H1 (cell line): ENCODE results near the gene EAPP. TPM values are rescaled to one million over a fixed set of nuclear protein-coding genes. Genes with fewer than 3 reads are reported as not detected.
"Not testable (repeated sequence)": the region's sequence is repeated elsewhere in the genome, so short reads cannot be mapped to it uniquely, and the experiment has no call there.

Experiments
- CTCF ChIA-PET: fragments of 300-600 bp; sonication (Branson Sonifier 250); formaldehyde crosslinking; loops from one replicate; lab custom pipeline; 2021; ENCODE audit not compliant: partially characterized antibody; lab: Charles Lee
- POLR2A ChIA-PET: fragments of 300-600 bp; sonication (Branson Sonifier 250); formaldehyde crosslinking; loops from one replicate; lab custom pipeline; 2021; ENCODE audit warnings: inconsistent platforms; ENCODE audit not compliant: partially characterized antibody; lab: Charles Lee
- DNase-seq, 2 experiments: peaks; one replicate each; pipeline versions ENCODE4 v3.0.0 to v3.0.0-alpha.2; 2010 to 2022; ENCODE audit warnings: low spot score in 2 of 2, low read depth in 1 of 2, mixed read lengths in 1 of 2
- FAIRE-seq: peaks from 2 replicates; lab custom pipeline; 2011; peaks lifted over from hg19 to GRCh38; lab: Jason Lieb, UNC
- H2AFZ ChIP-seq: 2 replicates; pipeline ENCODE4 v1.8.1; 2012; ENCODE audit warnings: low read length, inconsistent platforms
- H2AK5ac ChIP-seq: 2 replicates; pipeline ENCODE4 v1.6.1; 2013; ENCODE audit warnings: low read depth, low read length
- H2BK120ac ChIP-seq: replicated peaks from 2 replicates; pipeline ENCODE3; 2013; ENCODE audit warnings: low read depth, low read length, inconsistent platforms
- H2BK12ac ChIP-seq: 2 replicates; pipeline ENCODE4 v1.6.1; 2013; ENCODE audit warnings: low read depth, low read length
- H2BK15ac ChIP-seq: 2 replicates; pipeline ENCODE4 v1.6.1; 2013; ENCODE audit warnings: low read length
- H2BK20ac ChIP-seq: 2 replicates; pipeline ENCODE4 v1.6.1; 2013; ENCODE audit warnings: low read length
- H2BK5ac ChIP-seq: 2 replicates; pipeline ENCODE4 v1.6.1; 2013; ENCODE audit warnings: low read depth, low read length
- H3K14ac ChIP-seq: 2 replicates; pipeline ENCODE4 v1.6.1; 2013; ENCODE audit warnings: inconsistent platforms; ENCODE audit not compliant: insufficient read length
- H3K18ac ChIP-seq: 2 replicates; pipeline ENCODE4 v1.6.1; 2013; ENCODE audit warnings: low read length; ENCODE audit errors: extremely low read depth
- H3K23ac ChIP-seq: 2 replicates; pipeline ENCODE4 v1.6.1; 2013; ENCODE audit warnings: inconsistent platforms; ENCODE audit not compliant: insufficient read length
- H3K23me2 ChIP-seq: 2 replicates; pipeline ENCODE4 v1.6.1; 2013; ENCODE audit warnings: low read depth, low read length
- H3K27ac ChIP-seq: 2 replicates; pipeline ENCODE4 v1.6.1; 2011; ENCODE audit warnings: low read depth, low read length, inconsistent platforms
- H3K27me3 ChIP-seq, 4 experiments: replicated peaks in 1 of 4; 1 replicate in 1 of 4; 2 replicates in 3 of 4; pipeline versions ENCODE4 v1.6.1 to v1.8.1; 2011 to 2013; ENCODE audit warnings: low read length in 3 of 4, mild to moderate bottlenecking in 3 of 4, inconsistent platforms in 2 of 4, mixed read lengths in 2 of 4, moderate library complexity in 1 of 4; ENCODE audit not compliant: control insufficient read depth in 3 of 4, insufficient read depth in 3 of 4; ENCODE audit errors: extremely low read depth in 1 of 4
- H3K36me3 ChIP-seq, 4 experiments: 2 replicates each; pipeline versions ENCODE4 v1.6.1 to v1.8.1; 2011 to 2013; ENCODE audit warnings: mild to moderate bottlenecking in 4 of 4, low read length in 3 of 4, moderate library complexity in 2 of 4, control low read depth in 1 of 4, inconsistent platforms in 1 of 4; ENCODE audit not compliant: insufficient read depth in 4 of 4, control insufficient read depth in 2 of 4
- H3K4ac ChIP-seq: replicated peaks from 2 replicates; pipeline ENCODE3; 2013; ENCODE audit warnings: low read length, low read depth, mixed read lengths, inconsistent platforms; ENCODE audit not compliant: insufficient read length
- H3K4me1 ChIP-seq, 4 experiments: replicated peaks in 1 of 4; 1 replicate in 1 of 4; 2 replicates in 3 of 4; pipeline versions ENCODE4 v1.6.1 to v1.8.1; 2011 to 2013; ENCODE audit warnings: low read length in 3 of 4, inconsistent platforms in 2 of 4, mixed read lengths in 1 of 4; ENCODE audit not compliant: insufficient read depth in 4 of 4, control insufficient read depth in 3 of 4
- H3K4me2 ChIP-seq, 2 experiments: 2 replicates each; pipeline versions ENCODE4 v1.6.1 to v1.8.1; 2011 to 2013; ENCODE audit warnings: low read depth in 2 of 2, low read length in 2 of 2, control low read depth in 1 of 2, inconsistent platforms in 1 of 2, mild to moderate bottlenecking in 1 of 2; ENCODE audit not compliant: insufficient read depth in 1 of 2
- H3K4me3 ChIP-seq, 4 experiments: fragments of 200-600, 300-600 bp in 1 of 4; sonication (generic), shearing (Covaris generic), sonication (Bioruptor Twin) in 1 of 4; 2 replicates each; pipeline versions ENCODE4 v1.5.1 to v1.8.1; 2011 to 2016; ENCODE audit warnings: low read length in 4 of 4, low read depth in 3 of 4, control low read depth in 2 of 4, inconsistent platforms in 2 of 4, mild to moderate bottlenecking in 2 of 4, mixed read lengths in 1 of 4, moderate library complexity in 1 of 4; ENCODE audit not compliant: insufficient read depth in 2 of 4; ENCODE audit errors: extremely low read depth in 1 of 4
- H3K56ac ChIP-seq: replicated peaks from 2 replicates; pipeline ENCODE3; 2013; ENCODE audit warnings: low read depth, mild to moderate bottlenecking, mixed read lengths, low read length, inconsistent platforms; ENCODE audit not compliant: insufficient read length
- H3K79me1 ChIP-seq: 2 replicates; pipeline ENCODE4 v1.6.1; 2013; ENCODE audit warnings: low read depth, low read length, control low read depth
- H3K79me2 ChIP-seq, 2 experiments: 2 replicates each; pipeline versions ENCODE4 v1.6.1 to v1.8.1; 2012 to 2013; ENCODE audit warnings: low read length in 2 of 2, mild to moderate bottlenecking in 2 of 2, inconsistent platforms in 1 of 2; ENCODE audit not compliant: insufficient read depth in 2 of 2, control insufficient read depth in 1 of 2
- H3K9ac ChIP-seq, 4 experiments: replicated peaks in 1 of 4; 1 replicate in 1 of 4; 2 replicates in 3 of 4; pipeline versions ENCODE4 v1.6.1 to v1.8.1; 2011 to 2013; ENCODE audit warnings: low read depth in 3 of 4, low read length in 3 of 4, control low read depth in 2 of 4, mild to moderate bottlenecking in 2 of 4, moderate library complexity in 2 of 4, inconsistent platforms in 1 of 4; ENCODE audit errors: extremely low read depth in 1 of 4
- H3K9me3 ChIP-seq, 2 experiments: 2 replicates each; pipeline versions ENCODE4 v1.6.1 to v1.8.1; 2012 to 2013; ENCODE audit warnings: mild to moderate bottlenecking in 2 of 2, moderate library complexity in 2 of 2, control low read depth in 1 of 2, inconsistent platforms in 1 of 2, low read depth in 1 of 2, low read length in 1 of 2, mixed read lengths in 1 of 2; ENCODE audit not compliant: insufficient read depth in 2 of 2
- H4K20me1 ChIP-seq, 2 experiments: replicated peaks in 1 of 2; 2 replicates each; pipeline versions ENCODE3 to v1.8.1; 2011 to 2013; ENCODE audit warnings: inconsistent platforms in 2 of 2, low read length in 2 of 2, mild to moderate bottlenecking in 1 of 2; ENCODE audit not compliant: insufficient read depth in 2 of 2, control insufficient read depth in 1 of 2
- H4K5ac ChIP-seq: 2 replicates; pipeline ENCODE4 v1.6.1; 2013; ENCODE audit warnings: low read length, low read depth, mixed read lengths, inconsistent platforms; ENCODE audit not compliant: insufficient read length
- H4K8ac ChIP-seq: 2 replicates; pipeline ENCODE4 v1.8.0; 2013; ENCODE audit warnings: mild to moderate bottlenecking, moderate library complexity, low read length, inconsistent platforms; ENCODE audit not compliant: insufficient read depth; ENCODE audit errors: extremely low read depth
- H4K91ac ChIP-seq: replicated peaks from 2 replicates; pipeline ENCODE3; 2013; ENCODE audit warnings: low read length, mixed read lengths, inconsistent platforms; ENCODE audit not compliant: insufficient read length
- JUN ChIP-seq: IDR thresholded peaks from 2 replicates; pipeline ENCODE4 v1.6.1; 2011; ENCODE audit warnings: low read depth, mild to moderate bottlenecking, improper control_type of control experiment, low read length
- WGBS, 2 experiments: shearing (Covaris generic) in 1 of 2; methylation state at CpG; one replicate each; pipeline versions ENCODE4 v1.1.6 to v1.1.7; 2013 to 2015; ENCODE audit warnings: low lambda C conversion rate in 2 of 2, mixed read lengths in 2 of 2, inconsistent platforms in 1 of 2, low coverage in 1 of 2, missing lambda C conversion rate in 1 of 2; ENCODE audit not compliant: insufficient replicate concordance in 2 of 2, insufficient coverage in 1 of 2, insufficient read length in 1 of 2; ENCODE audit errors: extremely low coverage in 1 of 2, missing lambda C conversion rate in 1 of 2; 5-methylcytosine and 5-hydroxymethylcytosine counted together
- polyA plus RNA-seq, 7 experiments: library from polyadenylated mRNA; depleted of rRNA in 3 of 7; stranded (reverse) in 5 of 7; unstranded in 2 of 7; fragments of >200 nt in 5 of 7; fragments of 200-250 nt in 2 of 7; gene quantifications; 1 replicate in 5 of 7; 2 replicates in 1 of 7; 4 replicates in 1 of 7; pipeline versions ENCODE4 v1.2.1 to v1.2.3, GENCODE V29; 2011 to 2013; ENCODE audit warnings: missing spikeins in 2 of 7, mixed read lengths in 2 of 7
- total RNA-seq: library from RNA; stranded (reverse); fragmentation: NEBNext Ultra II Directional; extraction: Animal tissue kit (Norgen Biotek cat#: 25700); gene quantifications from 2 replicates; pipeline ENCODE4 v1.2.1, GENCODE V29; 2021

The EAPP gene
- total and polyA plus RNA-seq, 2 of the 8 experiments (the other 6 are each of a cell fraction or from before 2014, with no cell fraction given): 18.3 to 28.7 TPM

DNA sequence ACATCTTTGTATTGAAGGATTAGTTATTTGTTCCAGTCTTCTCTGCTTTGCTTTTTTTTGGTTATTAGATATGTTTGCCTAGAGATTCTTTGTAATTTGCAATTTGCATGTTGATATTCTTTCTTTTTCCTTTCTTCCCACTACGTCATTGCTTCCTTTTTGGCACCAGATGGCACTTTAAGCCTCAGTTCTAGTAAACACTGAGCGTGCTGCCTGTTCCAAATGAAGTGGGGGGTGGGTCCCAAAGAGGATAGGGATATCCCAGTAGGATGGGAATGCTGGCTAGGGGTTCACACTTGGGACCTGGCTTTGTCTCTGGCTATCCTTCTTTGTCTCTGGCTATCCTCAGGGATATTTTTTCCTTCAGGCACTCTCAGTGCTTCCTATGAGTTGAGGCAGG is 17.0 kb downstream of the EAPP start:
- no peaks in the 10 kb centered on the region for H4K20me1 ChIP-seq
- H2BK20ac ChIP-seq: no peak overlapping the region
- no peak for FAIRE-seq
- no peak overlapping the region for H2AK5ac ChIP-seq
- H3K9ac ChIP-seq: no peak overlapping the region
- H3K27ac ChIP-seq: no peak overlapping the region
- DNase-seq: no peak
- POLR2A ChIA-PET: no interaction called here
- H3K4ac ChIP-seq: no peak overlapping the region
- CTCF ChIA-PET: interaction anchor here (0.9 to 1.4 kb wide), 2 partner anchors 83 to 191 kb away, joined by 4 read pairs; no protein-coding TSS in a partner anchor
- no peaks in the 10 kb centered on the region for H3K27me3 ChIP-seq
- H3K4me3 ChIP-seq: no peak overlapping the region
- no peak overlapping the region for H3K14ac ChIP-seq
- no peak overlapping the region for H4K91ac ChIP-seq
- H3K79me2 ChIP-seq: no peaks in the 10 kb centered on the region
- no peak for TF ChIP-seq JUN
- no peak overlapping the region for H2BK12ac ChIP-seq
- no peak overlapping the region for H3K18ac ChIP-seq
- no peaks in the 10 kb centered on the region for H3K79me1 ChIP-seq
- H4K8ac ChIP-seq: no peak overlapping the region
- H3K23me2 ChIP-seq: no peaks in the 10 kb centered on the region
- no peaks in the 10 kb centered on the region for H3K4me1 ChIP-seq
- 100% methylated on average over 2 of the region's 2 CpGs; no CpG with 5 or more reads in 1 of the 2 experiments for WGBS, 2 experiments
- no peak overlapping the region for H4K5ac ChIP-seq
- H3K4me2 ChIP-seq: no peak overlapping the region
- H3K56ac ChIP-seq: no peak overlapping the region
- no peak overlapping the region for H2BK15ac ChIP-seq
- H2BK120ac ChIP-seq: no peak overlapping the region
- H2AFZ ChIP-seq: no peak overlapping the region
- peaks cover 10 to 51% (median 37%) of the 10 kb centered on the region in 4 experiments for H3K36me3 ChIP-seq
- H3K23ac ChIP-seq: no peak overlapping the region
- no peaks in the 10 kb centered on the region for H3K9me3 ChIP-seq
- H2BK5ac ChIP-seq: no peak overlapping the region

DNA sequence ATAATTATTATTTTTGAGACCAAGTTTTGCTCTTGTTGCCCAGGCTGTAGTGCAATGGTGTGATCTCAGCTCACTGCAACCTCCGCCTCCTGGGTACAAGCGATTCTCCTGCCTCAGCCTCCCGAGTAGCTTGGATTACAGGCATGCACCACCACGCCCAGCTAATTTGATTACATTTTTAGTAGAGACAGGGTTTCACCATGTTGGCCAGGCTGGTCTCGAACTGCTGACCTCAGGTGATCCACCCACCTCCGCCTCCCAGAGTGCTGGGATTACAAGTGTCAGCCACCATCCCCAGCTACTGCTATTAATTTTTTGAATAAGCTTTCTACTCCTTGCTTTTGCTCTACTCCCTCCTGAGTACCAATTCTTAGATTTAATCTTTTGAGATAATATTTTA is 18.4 kb downstream of the EAPP start:
- CTCF ChIA-PET: interaction anchor here (0.9 to 1.5 kb wide), 3 partner anchors 9 to 17 kb away, joined by 3 read pairs; no protein-coding TSS in a partner anchor
- 100% methylated on average over 6 of the region's 6 CpGs; no CpG with 5 or more reads in 1 of the 2 experiments for WGBS, 2 experiments

More for the DNA sequence above, 18.4 kb downstream of the EAPP start:
- H3K4me3 ChIP-seq, H3K9ac ChIP-seq, H3K18ac ChIP-seq, FAIRE-seq, H3K79me2 ChIP-seq, H2BK12ac ChIP-seq, H3K9me3 ChIP-seq, H4K5ac ChIP-seq, H2AK5ac ChIP-seq, H2BK120ac ChIP-seq, H2BK15ac ChIP-seq, H3K23me2 ChIP-seq, H2AFZ ChIP-seq, H4K8ac ChIP-seq, H3K27ac ChIP-seq, H4K20me1 ChIP-seq, H2BK5ac ChIP-seq, H3K23ac ChIP-seq, DNase-seq, H3K4me1 ChIP-seq, H3K27me3 ChIP-seq, H3K14ac ChIP-seq, H2BK20ac ChIP-seq, H3K79me1 ChIP-seq, H3K4me2 ChIP-seq, H3K4ac ChIP-seq, H4K91ac ChIP-seq, H3K56ac ChIP-seq: not testable (repeated sequence)
- H3K36me3 ChIP-seq: peaks cover 10 to 44% (median 32%) of the 10 kb centered on the region in 4 experiments
- POLR2A ChIA-PET: interaction anchor here (0.8 to 1.4 kb wide), 3 partner anchors 10 to 78 kb away, joined by 3 to 7 read pairs (median 4); no protein-coding TSS in a partner anchor
